Inferior parietal cortex (tissue), 1 donor: ENCODE measurements around the gene ZYX.
A peak's percentile ranks its signal among the peaks of the same experiment; 100 is the strongest.

Experiments
- DNase-seq: peaks from one replicate; pipeline ENCODE4 v3.0.0-alpha.2; 2016; ENCODE audit errors: extremely low spot score

The ZYX gene

GRCh38 chr7:143363016-143363937 lies 17.9 kb upstream of the ZYX start:
- no peak for DNase-seq

GRCh38 chr7:143367972-143368371 lies 13.2 kb upstream of the ZYX start:
- DNase-seq = no peak

- DNase-seq = no peak
These were observed 12.8 kb upstream of the ZYX start for GRCh38 chr7:143368387-143368786.

GRCh38 chr7:143369678-143370651 lies 11.2 kb upstream of the ZYX start:
- no peak for DNase-seq

GRCh38 chr7:143372070-143372469 lies 9.1 kb upstream of the ZYX start:
- peak; percentile 82 for DNase-seq

- DNase-seq = no peak
These were observed 7.8 kb upstream of the ZYX start for GRCh38 chr7:143373255-143373794.

GRCh38 chr7:143374561-143374960 lies 6.6 kb upstream of the ZYX start:
- DNase-seq = no peak

- no peak for DNase-seq
These were observed 5.7 kb upstream of the ZYX start for GRCh38 chr7:143375298-143376034.

- DNase-seq = no peak
These were observed 4.7 kb upstream of the ZYX start for GRCh38 chr7:143376396-143376795.

- DNase-seq = no peak
These were observed 1.4 kb upstream of the ZYX start for GRCh38 chr7:143379611-143380259.

- DNase-seq = peak; percentile 89
These were observed 892 bp upstream of the ZYX start for GRCh38 chr7:143380260-143380645.

- DNase-seq = no peak
These were observed 431 bp downstream of the ZYX start for GRCh38 chr7:143381427-143382125.

- DNase-seq = no peak
These were observed 1.1 kb downstream of the ZYX start for GRCh38 chr7:143382126-143382790.

GRCh38 chr7:143382791-143383641 lies 1.9 kb downstream of the ZYX start:
- no peak for DNase-seq

- DNase-seq = no peak
These were observed 2.5 kb downstream of the ZYX start for GRCh38 chr7:143383642-143383957.

- DNase-seq = no peak
These were observed 3.0 kb downstream of the ZYX start for GRCh38 chr7:143384148-143384547.

GRCh38 chr7:143384661-143385631 lies 3.8 kb downstream of the ZYX start:
- DNase-seq = no peak
